Psoas muscle (tissue), 8 donors: Measurements from ENCODE around the gene RDH11. TPM values are rescaled to one million over a fixed set of nuclear protein-coding genes. Genes with fewer than 3 reads are reported as not detected.
A peak's percentile ranks its signal among the peaks of the same experiment; 100 is the strongest.

Experiments
- ATAC-seq, 4 donors: fragments of 200-7000 bp; cut with Tn5 transposase; one replicate each; pipeline ENCODE4 v1.9.1; 2020; ENCODE audit warnings: moderate library complexity in 3 of 4, mild to moderate bottlenecking in 2 of 4
- DNase-seq, 2 donors: peaks; one replicate each; pipeline ENCODE4 v3.0.0-alpha.2; 2020
- H3K27ac ChIP-seq: fragments of 200-600 bp; one replicate; pipeline ENCODE4 v1.8.0; 2022
- H3K27me3 ChIP-seq, 3 donors: fragments of 200-600 bp in 1 of 3; one replicate each; pipeline versions ENCODE4 v1.6.1 to v1.8.0; 2013 to 2022; ENCODE audit warnings: low read length in 2 of 3, mild to moderate bottlenecking in 2 of 3, moderate library complexity in 1 of 3; ENCODE audit not compliant: insufficient read depth in 3 of 3
- H3K36me3 ChIP-seq, 2 donors: fragments of 200-600 bp in 1 of 2; one replicate each; pipeline versions ENCODE4 v1.6.1 to v1.8.0; 2013 to 2022; ENCODE audit warnings: low read depth in 1 of 2, mild to moderate bottlenecking in 1 of 2, moderate library complexity in 1 of 2; ENCODE audit not compliant: insufficient read depth in 1 of 2
- H3K4me1 ChIP-seq: fragments of 200-600 bp; one replicate; pipeline ENCODE4 v1.8.0; 2022
- H3K4me3 ChIP-seq: fragments of 200-600 bp; one replicate; pipeline ENCODE4 v1.8.0; 2022; ENCODE audit warnings: mild to moderate bottlenecking
- H3K9me3 ChIP-seq: fragments of 200-600 bp; one replicate; pipeline ENCODE4 v1.8.0; 2022
- CTCF ChIP-seq: fragments of 200-600 bp; IDR thresholded peaks from one replicate; pipeline ENCODE4 v1.8.0; 2022; ENCODE audit warnings: antibody characterized with exemption
- WGBS, 3 donors: extraction: QIAGEN DNeasy Blood & Tissue Kit; methylation state at CpG; one replicate each; pipeline versions ENCODE4 v1.1.6 to v1.1.7; 2013; 5-methylcytosine and 5-hydroxymethylcytosine counted together
- intact Hi-C, 2 donors: fragments of 100-400 bp; cut with DNase I; formaldehyde crosslinking; loops; one replicate each; pipeline versions ENCODE4 v1.11.0 to v1.14.2; 2022
- polyA plus RNA-seq, 3 donors: library from polyadenylated mRNA; stranded (reverse); fragments of 200-250 nt; gene quantifications; one replicate each; pipeline ENCODE4 v1.2.3, GENCODE V29; 2013
- total RNA-seq, 4 donors: library from RNA; stranded (reverse); fragmentation: NEBNext Ultra II Directional in 2 of 4; extraction: Animal tissue kit (Norgen Biotek cat#: 25700) in 2 of 4; gene quantifications; one replicate each; pipeline versions ENCODE4 v1.2.1 to v1.2.4, GENCODE V29; 2021 to 2023
- donor health status: healthy with polysubstance abuse.
- donor health status: DM: no; HTN: no; CAD: no; lungs with moderate emphysema.
- donor health status: Bipolar disorder and iron deficiency.
- donor health status: healthy.
- donor health status: DM: yes; HTN: yes; CAD: no.
- donor health status: DM: no; HTN: no; CAD: no.
- donor health status: DM: no; HTN: no; CAD: no.
- donor health status: DM: yes; HTN: yes; CAD: no.

The RDH11 gene
- total and polyA plus RNA-seq, 7 donors: 5.4 to 15.6 (median 8.5) TPM

DNA sequence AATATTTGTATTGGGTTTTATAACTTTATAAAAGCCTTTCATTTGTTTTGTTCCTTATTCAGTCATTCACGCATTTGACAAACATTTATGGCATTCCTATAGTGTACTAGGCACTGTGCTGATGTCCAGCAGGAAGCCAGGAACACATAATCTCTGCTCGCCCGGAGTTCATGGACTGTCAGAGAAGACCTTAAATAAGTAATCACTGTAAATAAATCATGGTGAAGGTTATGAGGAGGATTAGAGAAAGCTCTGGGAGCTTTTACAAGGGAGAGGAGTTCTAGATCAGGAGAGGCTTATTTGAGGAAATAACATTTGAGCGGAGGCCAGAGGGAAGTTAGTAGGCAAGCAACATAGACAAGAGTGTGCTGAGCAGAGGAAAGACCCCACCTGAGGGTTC lies 1.4 kb upstream of the RDH11 start:
- Histone ChIP-seq H3K36me3 (peaks cover 0 to 12% of the 10 kb centered on the region in 2 donors), H3K4me1 (peaks cover 8% of the 10 kb centered on the region), H3K27ac (no peak overlapping the region), H3K9me3 (no peaks in the 10 kb centered on the region), H3K4me3 (no peak overlapping the region), H3K27me3 (no peaks in the 10 kb centered on the region)
- intact Hi-C loops: no loop called here
- no peak for ATAC-seq
- no peak for DNase-seq
- WGBS, 3 donors: 59 to 74% (median 67%) methylated on average over 4 of the region's 4 CpGs
- no peak for TF ChIP-seq CTCF

DNA sequence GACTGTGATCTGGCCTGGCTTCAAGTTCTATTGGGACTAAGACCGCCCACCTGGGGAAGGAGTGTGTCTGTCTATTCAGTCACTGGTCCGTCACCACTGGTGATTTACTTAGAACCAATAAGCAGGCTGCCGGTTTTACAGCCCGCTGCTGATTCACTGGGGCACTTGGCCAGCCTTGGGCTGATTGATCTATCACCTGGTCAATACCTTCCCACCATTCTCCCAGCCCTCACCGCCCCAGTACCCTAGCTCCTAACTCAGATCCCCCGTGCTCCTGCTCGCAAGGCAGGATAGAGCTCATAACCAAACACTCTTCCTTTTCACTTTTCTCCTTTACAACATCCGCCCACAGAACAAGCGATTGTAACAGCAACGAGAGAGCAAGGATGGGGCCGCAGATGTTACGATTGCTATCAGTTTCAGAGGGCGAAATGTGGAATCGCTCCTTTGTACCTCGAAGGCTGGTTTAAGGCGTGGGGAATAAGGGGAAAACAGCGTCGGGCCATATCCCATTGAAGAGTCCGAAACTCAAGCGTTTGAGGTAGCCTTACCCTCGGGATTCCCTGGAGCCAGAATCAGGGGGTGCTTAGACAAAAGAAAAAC lies 672 bp downstream of the RDH11 start:
- H3K4me3 ChIP-seq: peak overlapping the region; percentile 94
- peak overlapping the region; percentile 67 for H3K27ac ChIP-seq
- peaks cover 2 to 34% of the 10 kb centered on the region in 2 donors for H3K36me3 ChIP-seq
- TF ChIP-seq CTCF: no peak
- H3K9me3 ChIP-seq: no peaks in the 10 kb centered on the region
- ATAC-seq (peak; percentile 36 to 51 (median 46)), DNase-seq (peak; percentile 44 to 56)
- H3K4me1 ChIP-seq: peaks cover 8% of the 10 kb centered on the region
- H3K27me3 ChIP-seq: no peaks in the 10 kb centered on the region
- intact Hi-C loops: no loop called here
- WGBS, 3 donors: 5 to 7% (median 5%) methylated on average over 21 of the region's 21 CpGs

GRCh38 chr14:67690011-67690410 lies 5.6 kb downstream of the RDH11 start:
- no peak for ATAC-seq
- no peak for TF ChIP-seq CTCF
- Histone ChIP-seq H3K27me3 (no peaks in the 10 kb centered on the region), H3K4me1 (peaks cover 6% of the 10 kb centered on the region), H3K9me3 (no peaks in the 10 kb centered on the region), H3K4me3 (no peak overlapping the region), H3K27ac (no peak overlapping the region), H3K36me3 (peaks cover 10 to 80% of the 10 kb centered on the region in 2 donors)
- 97 to 98% (median 97%) methylated on average over 4 of the region's 4 CpGs for WGBS, 3 donors
- no peak for DNase-seq
- intact Hi-C loops: no loop called here

DNA sequence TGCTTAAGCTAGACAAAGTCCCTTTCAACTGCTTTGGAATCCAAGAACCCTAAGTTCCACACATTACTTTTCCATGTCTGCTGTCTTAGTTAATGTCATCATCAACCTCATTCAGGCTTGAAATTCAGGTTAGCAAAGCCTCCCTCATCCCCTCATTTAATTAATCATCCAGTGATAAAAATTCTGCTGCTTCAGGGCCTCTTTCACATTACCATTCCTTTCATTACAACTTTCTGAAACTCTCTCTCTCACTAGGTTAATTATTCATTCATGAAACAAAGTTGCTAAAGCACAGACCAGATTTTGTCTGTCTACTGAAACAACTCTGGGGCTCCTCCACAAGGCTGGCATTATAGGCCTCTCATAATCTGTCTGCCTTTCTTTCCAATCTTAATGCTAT lies 11.7 kb downstream of the RDH11 start:
- Histone ChIP-seq H3K27me3 (no peaks in the 10 kb centered on the region), H3K36me3 (peaks cover 3 to 59% of the 10 kb centered on the region in 2 donors), H3K4me3 (no peak overlapping the region), H3K4me1 (no peaks in the 10 kb centered on the region), H3K27ac (no peak overlapping the region), H3K9me3 (no peaks in the 10 kb centered on the region)
- intact Hi-C loops: no loop called here
- ATAC-seq: no peak
- TF ChIP-seq CTCF: no peak
- DNase-seq: no peak

DNA sequence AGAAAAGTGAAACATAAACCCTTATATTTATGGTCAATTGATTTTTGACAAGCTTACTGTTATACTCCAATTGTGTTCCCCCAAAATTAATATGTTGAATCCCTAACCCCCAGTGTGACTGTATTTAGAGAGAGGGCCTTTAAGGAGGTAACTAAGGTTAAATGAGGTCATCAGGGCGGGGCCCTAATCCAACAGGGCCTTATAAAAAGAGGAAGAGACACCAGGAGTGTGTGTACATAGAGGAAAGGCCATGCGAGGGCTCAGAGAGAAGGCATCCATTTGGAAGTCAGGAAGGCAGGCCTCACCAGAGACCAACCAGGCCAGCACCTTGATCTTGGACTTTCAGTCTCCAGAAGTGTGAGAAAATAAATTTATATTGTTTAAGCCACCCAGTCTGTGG lies 14.6 kb downstream of the RDH11 start:
- Histone ChIP-seq H3K27me3 (no peaks in the 10 kb centered on the region), H3K27ac (no peak overlapping the region), H3K4me3 (no peak overlapping the region), H3K4me1 (no peaks in the 10 kb centered on the region), H3K9me3 (no peaks in the 10 kb centered on the region), H3K36me3 (peaks cover 3 to 42% of the 10 kb centered on the region in 2 donors)
- no peak for ATAC-seq
- intact Hi-C loops: no loop called here
- TF ChIP-seq CTCF: no peak
- 66 to 73% (median 71%) methylated on average over 2 of the region's 2 CpGs for WGBS, 3 donors
- no peak for DNase-seq
